Fibroblast of lung (primary cell): ENCODE results near the gene RABGAP1.

ENCODE experiments used
- CTCF ChIP-seq, 2 donors: IDR thresholded peaks in 1 of 2; conservative IDR thresholded peaks in 1 of 2; 1 replicate in 1 of 2; 2 replicates in 1 of 2; pipeline ENCODE4 v1.5.1; 2011 to 2012; ENCODE audit warnings: low read length in 2 of 2, control low read depth in 1 of 2, inconsistent platforms in 1 of 2, low read depth in 1 of 2, mild to moderate bottlenecking in 1 of 2
- EZH2 ChIP-seq: IDR thresholded peaks from 2 replicates; pipeline ENCODE4 v1.5.1; 2012; ENCODE audit warnings: low read length, control low read depth, mild to moderate bottlenecking; ENCODE audit errors: missing control alignments

GRCh38 chr9:123120131-123120530 lies 179.3 kb downstream of the RABGAP1 start:
- TF ChIP-seq CTCF (conservative IDR thresholded peaks at IDR 0.05 in 1 of 2, IDR thresholded peaks at IDR 0.05 in 1 of 2; ENCODE audit: low read depth in 1 of 2, low read length in 2 of 2) (no peak), EZH2 (no peak)
